Activated CD8-positive, alpha-beta memory T cell treated with anti-CD3 and anti-CD28 coated beads, Interleukin-2, amount 50 U/mL, for 24 hours (primary cell): ENCODE results near the gene FAAP100.
A peak's percentile ranks its signal among the peaks of the same experiment; 100 is the strongest.

Source experiments
- DNase-seq: peaks from one replicate; pipeline ENCODE4 v3.0.0-alpha.2; 2020; ENCODE audit errors: extremely low read depth

FAAP100 gene

DNA sequence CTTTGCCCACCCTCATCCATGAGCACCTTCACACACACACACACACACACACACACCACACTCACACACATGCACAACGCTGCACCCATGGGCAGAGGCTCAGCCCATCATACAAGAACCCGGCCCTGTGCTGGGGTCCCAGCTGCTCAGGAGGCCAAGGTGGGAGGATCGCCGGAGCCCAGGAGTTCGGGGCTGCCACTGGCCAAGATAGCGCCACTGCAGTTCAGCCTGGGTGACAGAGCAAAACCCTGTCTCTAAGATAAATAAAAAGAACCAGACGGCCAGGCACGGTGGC lies 27.3 kb downstream of the FAAP100 start:
- DNase-seq: no peak

DNA sequence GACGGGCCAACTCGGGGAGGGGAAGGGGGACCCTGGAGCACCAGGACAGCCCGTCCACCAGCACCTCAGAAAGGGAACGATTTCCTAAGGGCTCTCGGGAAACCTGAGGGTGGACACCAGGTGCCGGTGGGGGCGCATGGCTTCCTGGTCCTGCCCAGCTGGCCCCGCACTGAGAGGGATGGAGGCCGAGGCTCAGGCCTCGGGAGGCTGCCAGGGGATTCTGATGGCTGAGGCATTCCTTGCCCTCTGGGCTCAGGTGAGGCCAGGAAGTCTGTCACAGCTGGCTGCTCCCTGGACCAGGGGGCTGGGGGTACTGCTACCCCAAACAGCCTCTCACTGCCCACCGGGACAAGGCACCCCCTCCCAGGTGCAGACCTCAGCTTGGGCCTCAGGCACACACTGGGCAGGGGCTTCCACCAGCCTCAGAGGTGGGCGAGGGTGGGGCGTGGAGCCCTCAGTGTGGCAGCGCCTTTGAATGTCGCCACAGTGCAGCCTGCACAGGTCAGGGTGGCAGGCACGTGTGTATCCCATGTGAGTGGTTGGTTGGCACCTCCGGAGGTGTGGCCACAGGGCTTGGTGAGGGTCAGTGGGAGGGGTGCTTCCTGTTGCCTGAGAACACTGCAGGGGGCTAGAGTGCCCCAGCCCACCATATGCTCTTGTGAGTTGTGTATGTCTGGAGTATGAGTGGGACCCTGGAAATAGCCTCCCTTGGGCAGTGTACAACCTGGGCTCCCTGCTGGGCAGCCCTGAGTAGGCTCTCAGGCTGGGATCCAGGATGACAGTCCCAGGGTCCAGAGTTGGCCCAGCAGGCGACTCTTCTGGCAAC lies 27.9 kb downstream of the FAAP100 start:
- no peak for DNase-seq

DNA sequence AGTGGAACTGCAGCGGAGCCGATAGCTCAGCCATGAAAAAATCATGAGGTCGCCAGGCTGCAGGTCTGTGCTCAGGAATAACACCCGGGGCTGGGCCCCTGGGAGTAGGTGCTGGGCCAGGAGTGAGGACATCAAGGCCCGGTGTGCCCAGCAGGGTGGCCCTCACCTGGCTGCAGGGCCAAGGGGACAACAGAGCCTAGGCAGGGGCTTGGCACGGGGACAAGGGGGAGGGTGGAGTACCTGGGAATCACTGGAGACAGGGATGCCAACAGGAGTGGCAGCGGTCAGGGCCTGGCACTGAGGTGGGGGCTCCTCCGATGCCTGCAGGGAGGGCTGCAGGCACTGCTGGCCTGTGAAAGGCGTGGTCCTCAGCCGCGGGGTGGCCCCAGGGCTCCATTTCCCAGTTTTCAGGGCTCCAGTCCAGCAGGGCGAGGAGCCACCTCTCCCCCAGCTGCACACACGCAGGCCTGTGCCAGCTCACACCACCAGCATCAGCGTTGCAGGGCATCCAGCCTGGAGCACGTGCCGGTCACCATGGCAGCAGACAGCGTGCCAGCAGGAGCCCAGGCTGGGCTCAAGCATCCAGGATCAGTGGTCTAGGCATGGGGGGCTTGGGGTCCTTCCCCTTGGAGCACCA lies 28.6 kb downstream of the FAAP100 start:
- no peak for DNase-seq

DNA sequence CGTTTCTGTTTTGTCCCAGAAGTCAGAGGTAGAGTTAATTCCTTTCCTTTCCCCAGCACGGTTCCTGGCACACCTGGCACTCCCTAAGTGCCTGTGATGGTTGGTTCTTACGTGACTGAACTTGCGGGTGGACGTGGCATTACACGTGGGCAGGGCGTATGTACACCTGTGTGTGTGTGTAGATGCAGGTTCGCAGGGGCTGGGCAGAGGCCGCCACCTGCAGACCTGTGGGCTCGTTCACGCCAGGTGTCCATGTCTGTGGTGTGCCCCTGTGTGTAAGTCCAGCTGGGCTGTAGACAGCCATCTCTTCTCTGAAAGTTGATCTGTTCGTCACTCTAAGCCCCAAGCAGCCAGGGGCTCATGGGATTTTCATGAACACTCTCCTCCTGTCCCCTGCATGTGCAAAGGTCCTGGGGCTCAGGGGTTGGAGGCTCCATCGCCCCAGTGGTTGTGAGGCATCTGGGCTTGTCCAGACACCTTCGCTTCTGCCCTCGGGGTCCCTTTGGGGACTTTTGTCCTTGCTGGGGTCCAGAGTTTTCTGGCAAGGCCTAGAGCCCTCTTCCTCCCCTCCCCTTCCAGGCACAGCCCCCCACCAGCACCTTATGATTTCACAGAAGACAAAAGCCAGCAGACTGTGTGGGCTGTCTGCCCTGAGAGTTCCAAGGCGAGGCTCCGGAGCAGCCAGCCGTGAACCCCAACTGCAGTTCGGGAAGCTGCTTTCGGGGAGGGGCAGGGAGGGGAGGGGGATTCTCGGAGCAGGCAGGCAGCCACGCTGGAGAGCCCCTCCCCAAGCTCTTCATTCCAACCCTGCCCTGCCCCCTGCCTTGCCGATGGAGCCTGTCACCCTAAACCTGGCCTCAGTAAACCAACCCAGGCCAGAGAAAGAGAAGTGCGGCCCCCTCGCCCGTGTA lies 29.4 kb downstream of the FAAP100 start:
- DNase-seq: no peak

DNA sequence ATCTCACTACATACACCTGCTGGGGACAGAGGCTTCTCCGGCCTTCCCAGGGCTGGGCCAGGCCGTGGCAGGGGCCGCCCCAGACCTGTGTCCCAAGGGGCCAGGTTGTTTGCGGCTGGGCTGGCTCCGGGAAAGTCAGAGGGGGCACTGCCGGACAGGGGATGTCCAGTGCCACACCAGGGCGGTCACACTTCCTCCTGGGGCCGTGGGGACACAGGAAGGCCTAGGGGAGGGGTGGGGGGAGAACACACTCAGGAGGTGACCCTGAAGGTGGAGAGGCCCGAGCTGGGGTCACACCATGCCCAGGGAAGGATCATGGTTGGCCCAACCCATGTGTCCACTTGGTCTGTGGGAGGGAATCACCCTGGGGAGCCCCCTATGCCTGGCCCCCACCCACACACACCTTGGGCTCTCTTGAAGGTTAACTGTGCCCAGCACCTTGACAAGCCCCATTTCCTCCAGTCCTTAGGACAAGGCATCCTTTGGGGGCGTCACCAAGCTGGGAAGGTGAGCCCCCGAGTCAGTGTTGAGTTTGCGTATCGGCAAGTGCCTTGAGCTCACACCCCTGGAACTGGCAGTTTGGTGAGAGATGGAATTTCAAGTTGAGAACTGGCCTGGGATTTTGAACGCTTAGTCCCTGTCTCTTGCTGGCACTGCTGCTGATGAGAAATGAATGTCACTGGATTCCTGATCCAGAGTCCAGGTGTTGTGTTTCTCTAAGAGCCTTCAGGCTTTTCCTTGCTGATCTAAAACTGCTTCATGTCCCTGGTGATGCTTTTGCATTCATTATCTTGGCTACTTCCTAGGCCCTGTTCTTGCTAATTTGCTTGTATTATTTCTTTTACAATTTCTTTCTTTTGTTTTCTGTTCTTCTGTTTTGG lies 31.9 kb downstream of the FAAP100 start:
- DNase-seq: no peak

DNA sequence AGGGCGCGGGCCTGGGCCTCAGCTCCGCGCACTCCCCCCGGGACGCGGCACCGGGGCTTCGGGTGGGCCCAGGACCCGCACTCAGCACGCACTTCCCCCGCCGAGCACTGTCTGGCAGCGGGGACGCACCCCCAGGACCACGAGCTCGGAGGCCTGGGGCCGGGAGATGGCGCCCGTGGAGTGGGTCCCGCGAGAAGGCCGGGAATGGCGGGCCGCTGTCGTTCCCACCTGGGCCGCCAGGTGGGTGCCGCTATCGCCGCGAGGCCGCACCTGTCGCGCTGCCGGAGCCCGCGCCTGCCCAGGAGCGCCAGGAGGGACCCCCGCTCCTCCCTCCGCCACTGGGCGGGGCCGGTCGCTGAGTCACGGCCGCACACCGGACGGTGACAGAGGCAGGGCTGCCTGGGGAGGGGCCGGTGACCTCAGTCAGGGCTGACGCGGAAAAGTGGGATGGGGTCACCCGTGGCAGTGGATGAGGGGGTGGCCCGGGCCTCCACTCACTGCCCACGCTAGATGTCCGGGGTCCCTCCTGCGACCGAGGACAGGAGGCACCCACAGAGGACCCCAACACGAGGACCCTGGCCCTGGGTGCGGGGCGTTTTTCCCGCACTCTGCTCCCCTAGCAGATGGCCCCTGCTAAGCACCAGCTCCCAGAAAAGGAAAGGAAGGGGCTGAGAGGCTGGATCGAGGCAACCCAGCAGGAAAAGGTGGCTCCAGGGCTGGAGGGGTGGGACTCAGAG lies 32.7 kb downstream of the FAAP100 start:
- DNase-seq: no peak

DNA sequence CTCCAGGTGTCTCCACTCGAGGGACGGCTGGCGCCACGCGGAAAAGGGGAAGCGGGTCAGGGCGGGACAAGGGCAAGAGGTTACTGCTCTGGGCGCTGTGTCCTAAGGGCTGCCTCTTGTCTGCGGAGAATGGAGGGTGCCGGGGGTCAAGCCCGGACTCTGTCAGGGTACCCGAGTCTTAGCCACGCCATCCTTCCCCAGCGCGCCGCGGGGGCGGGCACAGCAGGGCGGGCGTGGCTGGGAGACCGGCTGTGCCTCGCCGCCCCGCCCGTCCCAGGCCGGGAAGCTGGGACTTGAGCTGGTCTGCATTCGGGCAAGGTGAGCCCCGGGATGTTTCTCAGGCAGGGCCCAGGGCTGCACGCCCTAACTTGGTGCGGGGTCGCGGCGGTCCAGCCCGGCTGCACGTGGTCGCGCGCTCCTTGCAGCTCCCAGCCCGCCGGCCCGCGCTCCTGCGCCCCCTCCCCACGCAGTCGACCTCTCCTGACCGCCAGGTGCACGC lies 33.3 kb downstream of the FAAP100 start:
- no peak for DNase-seq

DNA sequence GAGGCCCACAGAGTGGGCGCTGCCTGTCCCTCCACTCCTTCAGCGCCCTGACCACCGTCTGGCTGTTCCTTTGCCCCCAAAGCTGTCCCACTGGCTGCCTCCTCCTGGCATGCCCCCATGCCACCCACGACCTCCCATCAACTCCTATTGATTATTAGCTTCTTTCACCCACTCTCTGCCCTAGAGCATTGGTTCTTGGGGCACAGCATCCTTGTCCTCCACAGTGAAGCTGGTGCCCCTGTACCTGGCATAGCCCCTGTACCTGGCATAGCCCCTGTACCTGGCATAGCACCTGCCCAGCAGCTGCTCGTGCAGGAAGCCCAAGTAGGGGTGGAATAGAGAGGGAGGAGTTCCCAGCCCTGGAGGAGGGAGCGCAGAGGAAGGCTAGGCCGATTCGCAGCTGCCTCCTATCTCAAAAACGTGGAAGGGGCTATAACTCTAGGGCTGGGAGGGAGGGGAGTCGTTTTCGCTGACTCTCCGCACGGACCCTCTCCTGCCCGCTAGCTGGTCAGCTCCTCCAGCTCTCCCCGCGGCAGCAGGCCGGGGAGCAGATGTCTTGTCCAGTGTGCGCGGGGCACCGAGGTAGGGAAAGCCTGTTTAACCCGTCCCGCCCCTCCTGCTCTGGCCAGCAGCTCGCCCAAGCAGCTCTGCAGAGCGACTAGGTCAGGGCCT lies 33.9 kb downstream of the FAAP100 start:
- DNase-seq: no peak

DNA sequence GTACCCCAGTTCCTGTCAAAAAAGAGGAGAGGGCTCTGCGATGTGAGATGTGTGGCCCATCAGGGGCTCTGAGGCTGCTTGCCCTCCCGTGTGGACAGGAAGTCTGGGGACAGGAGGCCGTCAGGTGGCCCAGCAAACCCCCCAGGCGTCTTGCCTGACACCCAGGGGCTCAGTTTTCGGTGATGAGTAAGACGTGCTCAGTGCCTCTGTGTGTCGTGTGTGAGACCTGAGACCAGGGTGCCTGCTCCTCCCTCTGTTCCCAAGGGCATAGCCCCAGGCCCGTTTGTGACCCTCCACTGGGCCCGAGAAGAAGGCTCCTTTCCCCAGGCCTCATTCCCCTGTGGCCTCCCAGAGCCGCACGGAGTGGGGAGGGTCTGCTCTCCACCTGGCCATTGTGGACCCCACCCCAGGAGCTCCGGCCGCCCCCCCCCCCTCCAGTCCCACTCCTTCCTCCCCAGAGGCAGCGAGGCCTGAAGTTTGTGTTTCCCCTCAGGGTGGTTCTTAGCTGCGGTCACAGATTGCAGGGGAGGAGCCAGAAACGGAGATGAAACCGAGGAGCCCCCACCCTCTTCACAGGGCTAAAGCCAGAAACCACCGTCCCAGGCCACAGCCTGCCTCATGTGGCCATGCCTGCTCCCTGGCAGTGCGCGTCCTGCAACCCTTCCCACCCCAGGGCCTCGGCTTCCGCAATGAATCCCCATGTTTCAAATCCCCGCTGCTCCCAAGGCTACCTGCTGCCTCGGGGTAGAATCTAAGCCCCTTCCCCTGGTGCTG lies 34.6 kb downstream of the FAAP100 start:
- DNase-seq: no peak

DNA sequence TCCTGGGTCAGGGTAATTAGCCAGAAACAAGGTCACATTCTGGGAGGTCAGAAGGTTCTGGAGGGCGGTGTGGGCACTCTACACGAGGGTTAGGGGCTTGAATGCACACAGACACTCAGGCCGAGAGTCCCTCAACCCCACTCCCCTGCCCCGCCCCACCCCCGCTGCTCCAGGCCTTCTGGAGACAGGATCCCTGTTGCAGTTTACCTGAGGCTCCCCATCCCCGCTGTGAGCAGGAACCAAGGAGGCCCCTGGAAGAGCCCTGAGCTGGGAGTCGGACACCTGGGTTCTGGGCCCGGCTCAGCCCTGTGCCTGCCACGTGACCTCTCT lies 35.2 kb downstream of the FAAP100 start:
- DNase-seq: no peak

DNA sequence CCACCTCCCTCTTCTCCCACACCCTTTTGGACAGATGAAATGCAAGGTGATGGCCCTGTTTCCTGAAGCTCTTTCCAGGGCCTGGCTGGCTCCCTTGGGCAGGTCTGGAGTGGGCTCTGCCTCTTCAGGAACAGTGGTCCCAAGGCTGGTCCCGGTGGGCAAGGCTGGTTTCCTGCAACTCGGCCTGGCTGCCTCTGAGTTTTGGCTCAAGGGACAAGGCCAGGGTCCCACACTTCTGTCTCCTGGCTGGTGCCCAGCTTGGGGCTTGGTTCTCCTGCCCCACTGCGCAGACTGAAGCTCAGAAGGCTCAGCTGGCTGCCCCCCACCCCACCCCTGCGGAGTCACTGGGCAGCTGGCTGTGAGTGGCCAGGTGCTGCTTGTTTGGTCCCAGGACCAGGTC lies 35.7 kb downstream of the FAAP100 start:
- DNase-seq: no peak

DNA sequence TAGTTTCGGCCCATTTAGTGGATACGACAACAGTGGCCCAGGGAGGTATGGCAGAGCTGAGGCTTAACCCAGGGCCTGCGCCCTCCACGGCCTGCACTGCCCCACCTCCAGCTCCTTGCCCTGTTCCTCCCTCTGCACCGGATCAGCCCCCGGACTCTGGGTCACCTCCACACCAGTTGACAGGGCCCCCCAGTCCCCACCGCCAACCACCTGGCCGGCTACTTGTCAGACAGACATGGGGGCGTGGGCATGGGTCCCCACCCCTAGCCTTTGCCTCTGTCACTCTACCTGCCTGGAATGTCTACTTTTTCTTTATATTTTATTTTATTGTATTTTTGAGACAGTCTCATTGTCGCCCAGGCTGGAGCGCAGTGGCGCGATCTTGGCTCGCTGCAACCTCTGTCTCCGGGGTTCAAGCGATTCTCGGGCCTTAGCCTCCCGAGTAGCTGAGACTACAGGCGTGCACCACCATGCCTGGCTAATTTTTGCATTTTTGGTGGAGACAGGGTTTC lies 36.6 kb downstream of the FAAP100 start:
- DNase-seq: no peak

DNA sequence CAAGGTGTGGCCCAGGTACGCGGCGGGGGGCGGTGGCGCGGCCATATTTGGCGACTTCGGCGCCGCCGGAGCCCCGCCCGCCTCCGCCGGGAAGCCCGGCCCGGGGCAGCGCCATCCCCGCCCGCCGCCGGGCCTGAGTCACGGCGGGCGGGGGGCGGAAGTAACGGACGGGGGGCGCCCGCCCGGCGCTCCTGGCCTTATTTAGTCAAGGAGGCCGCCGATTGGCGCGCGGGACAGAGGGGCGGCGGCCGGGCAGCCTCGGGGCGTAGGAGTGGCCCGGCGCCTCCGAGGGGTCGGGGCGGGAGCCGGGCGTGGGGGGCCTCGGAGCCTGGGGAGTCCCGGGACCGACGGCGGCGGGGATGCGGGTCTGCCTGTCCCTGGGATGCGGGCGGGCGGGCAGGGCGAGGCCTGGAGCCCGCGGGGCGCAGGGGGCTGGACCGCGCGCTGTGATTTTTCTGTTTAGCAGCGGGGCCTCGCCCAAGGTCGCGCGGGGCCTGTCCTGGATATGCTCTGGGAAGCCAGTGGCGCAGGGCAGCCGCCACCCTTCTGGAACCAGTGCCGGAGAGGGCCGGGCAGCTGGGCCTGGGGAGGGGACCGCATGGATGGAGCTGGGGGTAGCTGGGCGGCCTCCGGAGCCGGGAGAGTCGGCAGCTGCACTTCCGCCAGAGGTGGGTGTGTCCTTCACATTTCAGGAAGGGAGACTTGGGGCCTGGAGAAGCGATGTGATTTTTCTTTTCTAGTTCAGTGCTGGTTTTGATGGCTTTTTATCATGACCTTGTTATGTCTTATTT lies 37.2 kb downstream of the FAAP100 start:
- no peak for DNase-seq

DNA sequence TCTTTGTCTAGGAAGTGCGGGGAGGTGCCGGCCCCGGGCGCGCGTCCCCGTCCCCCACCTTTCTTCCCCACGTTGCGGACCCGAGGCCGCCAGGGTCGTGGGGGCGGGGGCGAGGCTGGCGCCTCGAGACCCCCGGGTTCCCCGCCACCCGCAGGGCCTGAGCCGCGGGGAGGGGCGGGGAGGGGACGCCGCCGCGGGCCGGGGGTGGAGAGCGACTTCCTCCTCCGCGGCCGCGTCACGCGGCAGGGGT lies 37.7 kb downstream of the FAAP100 start:
- DNase-seq: no peak

DNA sequence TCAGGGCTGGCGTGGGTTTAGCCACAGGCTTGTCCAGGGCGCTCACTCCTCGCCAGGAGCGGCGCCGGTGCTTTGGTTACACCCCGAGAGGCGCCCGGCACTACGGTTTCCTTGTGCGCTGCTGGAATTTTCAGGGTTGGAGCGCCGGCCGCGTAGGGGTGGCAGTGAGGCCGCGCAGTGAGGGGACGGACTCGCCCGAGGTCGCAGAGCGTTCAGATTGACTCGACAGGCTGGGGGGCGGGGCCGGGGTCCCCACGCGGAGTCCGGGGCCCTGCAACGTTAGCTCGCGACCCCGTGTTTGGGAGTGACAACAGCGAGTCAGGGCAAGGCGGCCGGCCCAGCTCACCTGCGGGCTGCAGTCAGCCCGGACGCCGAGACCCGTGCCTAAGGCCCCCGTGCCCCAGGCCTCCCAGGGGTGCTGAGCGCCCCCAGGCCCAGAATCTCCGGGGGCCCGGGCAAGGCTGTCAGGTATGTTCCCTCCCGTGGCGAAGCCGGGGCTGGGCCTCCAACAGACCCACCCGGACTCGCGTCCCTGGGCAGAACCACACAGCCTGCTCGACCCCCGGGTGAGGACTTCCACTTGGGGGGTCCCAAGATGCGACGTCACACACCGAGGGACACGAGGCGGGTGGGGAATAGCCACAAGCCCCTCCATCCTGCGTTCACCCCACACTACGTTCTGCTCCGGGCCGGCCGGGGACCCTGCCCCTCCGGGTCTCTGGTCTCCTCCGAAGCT lies 38.2 kb downstream of the FAAP100 start:
- DNase-seq: no peak

DNA sequence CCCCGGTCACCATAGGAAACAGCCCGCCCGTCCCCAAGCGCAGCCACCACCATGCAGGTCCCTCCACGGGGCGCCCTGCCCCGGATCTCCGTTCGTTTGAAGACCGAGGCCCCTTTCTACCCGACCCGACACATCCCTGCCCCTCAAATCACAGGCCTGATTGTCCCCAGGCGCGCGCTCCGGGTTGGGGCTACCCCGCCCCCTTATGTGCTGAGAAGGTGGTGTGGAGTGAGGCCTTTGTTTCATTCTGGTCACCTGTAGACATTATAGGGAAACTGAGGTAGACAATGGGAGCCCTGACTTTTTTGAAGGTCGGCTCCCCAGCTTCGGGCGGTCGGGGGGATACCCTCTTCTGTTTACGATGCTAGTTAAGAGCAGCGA lies 38.8 kb downstream of the FAAP100 start:
- no peak for DNase-seq

DNA sequence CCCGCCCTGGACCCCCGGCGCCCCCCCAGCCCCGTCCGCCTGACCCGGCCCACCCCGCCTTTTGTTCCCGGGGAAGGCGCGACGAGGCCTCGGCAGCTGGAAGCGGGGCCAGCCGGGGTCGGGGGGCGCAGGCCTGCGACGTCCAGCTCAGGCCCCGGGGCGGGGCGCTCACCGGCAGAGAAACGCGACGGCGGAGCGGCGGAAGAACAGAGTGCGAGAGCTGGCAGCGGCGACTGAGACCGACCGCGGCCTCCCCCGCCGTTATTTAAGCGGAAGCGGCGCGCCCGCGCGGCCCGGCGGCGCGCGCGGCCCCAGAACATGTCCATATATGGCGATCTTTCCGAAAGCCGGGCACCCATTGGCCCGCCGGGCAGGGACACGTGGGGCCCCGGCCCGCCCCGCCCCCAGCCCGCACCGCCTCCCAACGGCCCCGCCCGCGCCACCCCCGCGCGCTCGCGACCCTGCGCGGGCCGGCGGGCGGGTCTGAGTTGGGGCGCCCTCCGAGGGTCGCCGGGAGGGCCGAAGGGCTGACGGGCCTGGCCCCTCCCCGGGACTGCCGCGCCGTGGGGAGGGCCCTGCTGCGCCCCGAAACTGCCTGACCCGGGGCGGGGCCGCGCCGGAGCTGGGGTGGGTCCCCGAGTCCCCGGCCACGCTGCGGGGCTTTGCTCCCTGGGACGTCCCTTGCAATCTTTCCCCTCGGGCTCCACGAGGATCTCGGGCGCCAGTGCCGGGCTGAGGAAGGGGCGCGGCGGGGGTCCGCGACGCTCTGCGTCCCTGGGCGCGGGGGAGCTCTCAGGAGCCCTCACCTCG lies 39.4 kb downstream of the FAAP100 start, which contains the start of gene ACTG1:
Gene ACTG1, minus strand, starts transcription at position 238 of the 810 bp plus-strand sequence. CDS start 445 bp downstream, outside the sequence.
- DNase-seq: peak; percentile 69
